ENCODE data around the gene DEFB119.
"Not testable (repeated sequence)": the region's sequence is repeated elsewhere in the genome, so short reads cannot be mapped to it uniquely, and the experiment has no call there.

The DEFB119 gene

GRCh38 chr20:31390490-31390889 lies at the start of gene DEFB119:
Gene DEFB119, minus strand, starts transcription at chr20:31390590. Its CDS starts 107 bp downstream, at chr20:31390483.
- no peak for DNase-seq

GRCh38 chr20:31430568-31431115 lies 40.3 kb upstream of the DEFB119 start:
- DNase-seq, result no peak

- DNase-seq, result not testable (repeated sequence)
These were observed 37.2 kb upstream of the DEFB119 start for GRCh38 chr20:31427576-31427975.

- DNase-seq, result not testable (repeated sequence)
These were observed 36.6 kb upstream of the DEFB119 start for GRCh38 chr20:31426891-31427551.

- no peak for DNase-seq
These were observed 35.4 kb upstream of the DEFB119 start for GRCh38 chr20:31425797-31426196.

- no peak for DNase-seq
These were observed 27.9 kb upstream of the DEFB119 start for GRCh38 chr20:31418307-31418706.

- DNase-seq, result no peak
These were observed 25.3 kb upstream of the DEFB119 start for GRCh38 chr20:31415653-31416052.

- DNase-seq, result no peak
These were observed 24.0 kb upstream of the DEFB119 start for GRCh38 chr20:31414381-31414780.

- no peak for DNase-seq
These were observed 19.6 kb upstream of the DEFB119 start for GRCh38 chr20:31410011-31410410.

GRCh38 chr20:31406115-31406514 lies 15.7 kb upstream of the DEFB119 start, which contains the start of gene DEFB121:
Gene DEFB121, minus strand, starts transcription at chr20:31406215. Its CDS starts 63 bp downstream, at chr20:31406152.
- no peak for DNase-seq

- no peak for DNase-seq
These were observed 13.5 kb upstream of the DEFB119 start for GRCh38 chr20:31403886-31404285.

- DNase-seq, result no peak
These were observed 4.5 kb upstream of the DEFB119 start for GRCh38 chr20:31394900-31395299.

GRCh38 chr20:31392836-31393235 lies 2.4 kb upstream of the DEFB119 start:
- DNase-seq, result no peak

GRCh38 chr20:31374346-31374745 lies 16.0 kb downstream of the DEFB119 start:
- no peak for DNase-seq

- no peak for DNase-seq
These were observed 22.1 kb downstream of the DEFB119 start, which contains the start of gene DEFB118 for GRCh38 chr20:31368301-31368700. Gene DEFB118, plus strand, starts transcription at chr20:31368601. Its CDS starts 50 bp downstream, at chr20:31368651.

GRCh38 chr20:31364272-31364671 lies 26.1 kb downstream of the DEFB119 start:
- DNase-seq, result not testable (repeated sequence)

- DNase-seq, result no peak
These were observed 27.1 kb downstream of the DEFB119 start for GRCh38 chr20:31363295-31363694.

- no peak for DNase-seq
These were observed 34.4 kb downstream of the DEFB119 start for GRCh38 chr20:31355981-31356380.

GRCh38 chr20:31341470-31341869 lies 48.9 kb downstream of the DEFB119 start:
- DNase-seq, result no peak

- DNase-seq, result no peak
These were observed 59.5 kb downstream of the DEFB119 start for GRCh38 chr20:31330893-31331292.

Data from DMS53 (cell line).